ENCODE measurements around the gene ITGB1BP2.
"Not testable (repeated sequence)": the region's sequence is repeated elsewhere in the genome, so short reads cannot be mapped to it uniquely, and the experiment has no call there.

ITGB1BP2 gene

GRCh38 chrX:71301195-71301924 is at the start of gene ITGB1BP2:
Gene ITGB1BP2 (plus strand): TSS chrX:71301750. CDS start chrX:71301807, 57 bp downstream.
- DNase-seq (ENCODE audit: low read depth in 1 of 2, low spot score in 1 of 2): no peak

DNA sequence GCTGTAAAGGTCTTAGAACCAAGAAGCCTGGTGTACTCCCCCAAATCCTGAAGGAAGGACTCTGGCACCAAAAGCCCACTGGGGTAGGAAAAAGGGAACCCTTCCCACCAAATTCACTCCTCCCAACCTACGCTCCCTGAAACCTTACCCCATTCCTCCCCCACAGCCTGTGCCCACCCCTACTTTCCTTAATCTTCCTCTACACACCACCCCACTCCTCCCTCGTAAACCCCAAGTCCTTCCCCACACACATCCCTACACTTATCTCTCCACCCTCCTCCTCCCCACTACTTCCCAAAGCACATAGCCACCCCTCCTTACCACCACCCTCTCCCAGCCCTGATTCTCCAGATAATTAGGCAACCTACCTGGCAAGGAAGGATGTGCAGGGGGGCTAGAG is 49.3 kb upstream of the ITGB1BP2 start:
- DNase-seq (ENCODE audit: low read depth in 1 of 2, low spot score in 1 of 2): no peak

DNA sequence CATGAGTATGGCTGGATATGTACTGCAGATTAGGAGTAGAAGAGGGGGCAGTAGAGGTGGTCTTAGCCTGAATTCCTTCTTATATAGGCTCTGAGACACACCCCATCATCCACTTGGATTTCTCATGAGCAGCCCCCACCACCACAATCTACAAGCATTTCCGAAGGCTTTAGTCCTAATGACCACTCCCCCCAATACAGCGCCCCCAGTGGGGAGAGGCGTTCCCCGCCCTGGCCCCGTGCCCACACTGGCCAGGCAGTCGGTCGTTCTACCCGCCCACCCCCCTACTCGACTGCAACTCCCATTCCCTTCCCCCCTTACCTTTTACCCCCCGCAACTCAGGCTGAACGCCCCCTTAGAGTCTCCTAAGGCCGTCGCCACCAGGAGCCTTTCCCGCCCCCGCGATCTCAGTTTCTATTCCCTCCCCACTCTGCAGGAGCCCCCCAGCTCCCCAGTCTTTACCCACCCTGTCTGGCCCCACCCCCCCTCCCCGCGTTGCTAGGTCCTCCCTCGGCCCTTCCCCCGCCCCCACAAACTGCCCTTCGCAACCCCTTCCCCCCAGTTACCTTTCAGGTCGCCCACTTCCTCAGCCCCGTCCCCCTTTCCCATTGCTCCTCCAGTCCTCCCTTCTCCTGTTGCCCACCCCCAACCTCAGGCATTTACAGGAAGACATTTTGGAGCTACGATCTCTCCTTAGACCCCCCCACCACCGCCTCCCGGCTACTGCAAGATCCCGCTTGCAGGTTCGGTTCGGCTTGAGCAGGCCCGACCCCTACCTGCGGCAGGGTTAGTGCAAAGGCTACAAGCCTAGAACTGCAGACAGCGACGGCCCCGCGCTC is 48.1 kb upstream of the ITGB1BP2 start:
- no peak for DNase-seq (ENCODE audit: low read depth in 1 of 2, low spot score in 1 of 2)

GRCh38 chrX:71254092-71254963 is 47.2 kb upstream of the ITGB1BP2 start, which contains the start of gene ZMYM3:
Gene ZMYM3 (minus strand): TSS chrX:71254140. CDS start chrX:71253255, 885 bp downstream.
- peak; percentile 46 to 55 for DNase-seq (ENCODE audit: low read depth in 1 of 2, low spot score in 1 of 2)

DNA sequence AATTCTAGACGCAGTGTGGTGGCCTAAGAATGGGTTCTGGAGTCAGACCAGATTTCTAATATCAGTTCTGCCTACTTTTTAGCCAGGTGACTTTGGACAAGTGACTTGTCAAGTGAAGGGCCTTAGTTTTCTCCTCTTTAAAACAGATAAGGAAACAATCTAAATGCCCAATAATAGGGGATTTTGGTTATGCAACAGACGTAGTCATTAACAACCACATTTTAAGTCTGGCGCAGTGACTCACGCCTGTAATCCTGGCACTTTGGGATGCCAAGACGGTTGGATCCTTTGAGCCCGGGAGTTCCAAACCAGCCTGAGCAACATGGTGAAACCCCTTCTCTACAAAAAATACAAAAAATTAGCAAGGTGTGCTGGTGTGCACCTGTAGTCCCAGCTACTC is 45.5 kb upstream of the ITGB1BP2 start:
- DNase-seq (ENCODE audit: low read depth in 1 of 2, low spot score in 1 of 2): no peak

DNA sequence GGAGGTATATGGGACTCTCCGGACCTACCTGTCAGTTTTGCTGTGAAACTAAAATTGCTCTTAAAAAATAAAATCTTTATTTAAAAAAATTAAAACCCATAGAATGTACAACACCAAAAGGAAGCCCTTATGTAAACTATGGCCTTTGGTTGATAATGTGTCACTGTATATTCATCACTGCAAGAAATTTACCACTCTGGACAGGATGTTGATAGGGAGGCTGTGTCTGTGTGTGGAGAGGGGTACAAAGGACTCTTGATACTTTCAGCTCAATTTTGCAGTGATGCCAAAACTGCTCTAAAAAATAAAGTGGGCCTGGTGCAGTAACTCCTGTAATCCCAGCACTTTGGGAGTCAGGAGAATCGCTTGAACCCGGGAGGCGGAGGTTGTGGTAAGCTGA is 44.7 kb upstream of the ITGB1BP2 start:
- DNase-seq (ENCODE audit: low read depth in 1 of 2, low spot score in 1 of 2): no peak

GRCh38 chrX:71268624-71269023 is 32.9 kb upstream of the ITGB1BP2 start:
- not testable (repeated sequence) for DNase-seq (ENCODE audit: low read depth in 1 of 2, low spot score in 1 of 2)

DNA sequence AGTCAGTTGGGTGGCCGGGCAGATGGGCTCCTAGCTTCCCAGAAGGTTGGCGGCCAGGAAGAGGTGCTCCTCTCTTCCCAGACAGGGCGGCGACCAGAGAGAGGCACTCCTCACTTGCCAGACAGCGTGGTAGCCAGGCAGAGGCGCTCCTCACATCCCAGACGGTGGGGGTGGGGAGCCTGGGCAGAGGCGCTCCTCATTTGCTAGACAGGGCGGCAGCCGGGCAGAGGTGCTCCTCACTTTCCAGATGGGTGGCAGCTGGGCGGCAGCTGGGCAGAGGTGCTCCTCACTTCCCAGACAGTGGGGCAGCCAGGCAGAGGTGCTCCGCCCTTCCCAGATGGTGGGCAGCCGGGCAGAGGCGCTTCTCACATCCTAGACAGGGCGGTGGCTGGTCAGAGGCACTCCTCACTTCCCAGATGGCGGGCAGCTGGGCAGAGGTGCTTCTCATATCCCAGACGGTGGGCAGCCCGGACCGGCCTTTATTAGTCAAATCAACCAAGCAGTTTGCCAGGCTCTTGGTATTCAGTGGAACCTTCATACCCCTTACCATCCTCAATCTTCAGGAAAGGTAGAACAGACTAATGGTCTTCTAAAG is 31.7 kb upstream of the ITGB1BP2 start:
- no peak for DNase-seq (ENCODE audit: low read depth in 1 of 2, low spot score in 1 of 2)

GRCh38 chrX:71272313-71272712 is 29.2 kb upstream of the ITGB1BP2 start:
- DNase-seq (ENCODE audit: low read depth in 1 of 2, low spot score in 1 of 2): not testable (repeated sequence)

DNA sequence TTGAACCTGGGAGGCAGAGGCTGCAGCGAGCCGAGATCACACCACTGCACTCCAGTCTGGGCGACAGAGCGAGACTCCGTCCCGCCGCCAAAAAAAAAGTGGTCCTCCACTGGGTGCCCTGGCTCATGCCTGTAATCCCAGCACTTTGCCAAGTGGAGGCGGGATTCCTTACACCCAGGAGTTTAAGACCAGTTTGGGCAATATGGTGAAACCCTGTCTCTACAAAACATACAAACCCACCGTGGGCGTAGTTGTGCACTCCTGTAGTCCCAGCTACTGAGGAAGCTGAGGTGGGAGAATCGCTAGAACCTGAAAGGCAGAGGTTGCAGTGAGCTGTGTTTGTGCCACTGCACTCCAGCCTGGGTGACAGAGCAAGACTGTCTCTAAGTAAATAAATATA is 20.2 kb upstream of the ITGB1BP2 start:
- DNase-seq (ENCODE audit: low read depth in 1 of 2, low spot score in 1 of 2): not testable (repeated sequence)

DNA sequence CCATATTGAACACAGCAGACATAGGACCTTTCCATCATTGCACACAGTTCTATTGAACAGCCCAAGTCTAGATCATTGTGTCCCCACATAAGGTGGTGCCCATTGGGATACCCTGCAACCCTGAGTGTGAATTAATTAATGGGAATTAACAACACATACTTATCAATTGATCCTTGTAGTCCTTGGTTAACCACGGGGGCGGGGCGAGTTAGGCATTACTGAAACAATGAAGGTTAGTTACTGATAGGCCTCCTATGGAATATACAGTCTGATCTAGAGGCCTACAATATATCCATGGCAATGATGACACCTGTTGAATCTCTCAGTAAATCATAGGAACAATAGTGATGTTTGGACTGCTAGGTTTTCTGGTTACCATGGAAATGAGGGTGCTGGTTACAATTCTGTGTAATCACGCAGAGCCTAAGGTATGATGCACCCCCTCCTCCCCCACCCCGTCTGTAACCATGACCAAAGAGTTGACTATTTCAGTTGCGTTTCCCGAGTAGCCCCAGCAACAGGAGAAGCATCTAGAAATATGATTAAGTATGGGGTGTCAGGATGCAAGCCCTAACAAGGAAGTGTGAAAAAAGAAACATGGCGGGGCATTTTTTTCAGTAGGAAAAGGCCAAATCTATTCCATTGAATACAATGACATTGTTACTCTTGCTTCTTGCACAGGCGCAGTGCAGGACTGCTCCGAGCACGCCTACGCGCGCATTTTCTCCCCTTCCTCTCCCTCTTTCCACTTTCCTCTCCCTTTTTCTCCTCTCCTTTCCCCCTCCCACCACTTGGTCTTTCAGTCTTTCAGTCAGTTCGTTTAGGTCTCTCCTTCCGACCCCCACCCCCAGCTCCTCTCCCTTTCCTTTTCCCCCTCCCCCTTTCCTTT is 18.8 kb upstream of the ITGB1BP2 start:
- peak; percentile 38 to 49 for DNase-seq (ENCODE audit: low read depth in 1 of 2, low spot score in 1 of 2)

DNA sequence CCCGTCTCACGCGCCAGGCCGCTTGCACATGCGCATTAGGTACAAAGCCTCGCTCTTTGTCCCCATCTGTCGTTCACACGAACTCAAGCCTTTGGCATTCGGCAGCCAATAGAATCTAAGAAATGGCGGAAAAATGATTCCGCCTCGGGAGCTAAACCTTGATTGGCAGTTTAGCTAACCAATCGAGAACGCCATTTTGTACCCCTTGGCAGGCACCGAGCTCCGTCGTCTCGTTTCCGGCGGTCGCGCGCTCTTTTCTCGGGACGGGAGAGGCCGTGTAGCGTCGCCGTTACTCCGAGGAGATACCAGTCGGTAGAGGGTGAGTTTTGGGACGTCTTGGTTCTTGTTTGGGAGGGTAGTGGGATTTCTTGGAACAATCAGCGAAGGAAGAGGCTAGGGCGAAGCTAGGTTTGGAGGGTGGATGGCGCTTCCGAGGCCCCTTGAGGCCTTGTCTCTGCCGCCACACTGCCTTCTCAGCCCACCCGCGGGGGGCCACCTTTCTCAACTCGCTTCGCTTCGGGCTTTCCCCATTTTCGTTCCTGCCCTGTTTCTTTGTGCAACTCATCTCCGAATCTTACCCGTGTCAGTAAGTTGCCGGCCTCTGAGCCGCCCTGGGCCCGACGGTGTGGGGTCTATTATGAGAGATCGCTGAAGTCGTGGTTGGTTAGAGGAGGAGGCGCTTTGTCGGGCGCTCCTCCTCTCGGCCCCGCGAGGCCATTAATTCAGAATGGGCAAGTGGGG is 18.0 kb upstream of the ITGB1BP2 start, which contains the start of gene NONO:
Gene NONO, plus strand, starts transcription at position 233 of the 741 bp plus-strand sequence. CDS start 7,003 bp downstream, outside the sequence.
- DNase-seq (ENCODE audit: low read depth in 1 of 2, low spot score in 1 of 2): peak; percentile 37 to 88

DNA sequence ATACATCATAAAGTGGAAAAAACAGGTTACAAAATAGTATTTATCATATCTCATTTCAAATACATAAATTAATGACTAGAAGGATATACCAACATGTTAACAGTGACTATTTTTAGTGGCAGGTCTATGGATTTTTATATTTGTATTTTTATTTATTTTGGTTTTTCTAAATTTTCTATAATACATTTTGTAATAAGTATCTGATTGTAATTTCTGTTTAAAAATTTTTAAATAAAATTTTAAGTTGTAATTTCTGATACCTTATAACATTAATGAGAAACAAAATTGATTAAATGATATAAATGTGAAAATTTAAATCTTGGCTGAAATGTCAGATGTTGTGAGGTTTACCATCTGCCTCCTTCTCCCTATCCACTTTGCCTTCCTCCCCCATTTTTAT is 15.6 kb upstream of the ITGB1BP2 start:
- DNase-seq (ENCODE audit: low read depth in 1 of 2, low spot score in 1 of 2): no peak

GRCh38 chrX:71291381-71291780 is 10.2 kb upstream of the ITGB1BP2 start:
- no peak for DNase-seq (ENCODE audit: low read depth in 1 of 2, low spot score in 1 of 2)

DNA sequence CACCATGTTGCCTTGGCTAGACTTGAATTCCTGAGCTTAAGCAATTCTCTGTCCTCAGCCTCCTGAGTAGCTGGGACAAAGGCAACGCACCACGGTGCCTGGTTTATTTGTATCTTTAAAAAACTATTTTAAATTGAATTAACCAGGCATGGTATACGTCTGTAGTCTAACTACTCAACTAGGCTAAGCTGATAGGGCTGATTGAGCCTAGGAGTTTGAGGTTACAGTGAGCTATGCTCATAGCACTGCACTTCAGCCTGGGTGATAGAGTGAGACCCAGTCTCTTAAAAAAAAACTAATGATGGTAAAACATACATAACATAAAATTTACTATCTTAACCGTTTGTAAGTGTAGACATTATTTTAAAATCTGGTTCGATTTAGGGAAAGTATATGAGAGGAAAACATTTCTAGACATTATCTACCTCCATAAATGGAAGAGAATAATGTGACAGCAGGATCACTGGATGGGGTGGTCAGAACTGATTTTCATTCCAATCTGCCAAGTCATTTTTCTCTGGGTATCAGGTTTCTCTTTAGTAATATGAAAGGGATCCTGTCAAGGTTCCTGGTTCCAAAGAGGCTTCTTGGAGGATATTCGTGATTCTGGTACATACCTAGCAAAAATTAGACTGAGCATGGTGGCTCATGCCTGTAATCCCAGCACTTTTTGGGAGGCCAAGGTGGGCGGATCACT is 8.7 kb upstream of the ITGB1BP2 start:
- no peak for DNase-seq (ENCODE audit: low read depth in 1 of 2, low spot score in 1 of 2)

DNA sequence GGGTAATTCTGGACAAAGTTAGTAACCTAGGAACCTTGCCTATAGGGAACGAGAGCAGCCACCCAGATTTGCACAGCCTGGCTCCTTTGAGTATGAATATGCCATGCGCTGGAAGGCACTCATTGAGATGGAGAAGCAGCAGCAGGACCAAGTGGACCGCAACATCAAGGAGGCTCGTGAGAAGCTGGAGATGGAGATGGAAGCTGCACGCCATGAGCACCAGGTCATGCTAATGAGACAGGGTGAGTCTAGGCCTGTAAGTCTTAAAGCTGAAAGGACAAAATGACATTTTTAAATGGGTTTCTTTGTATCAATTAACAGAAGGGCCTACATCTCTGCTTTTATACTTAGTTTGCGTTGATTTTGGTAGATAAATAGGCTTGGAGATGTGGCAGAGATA is 4.7 kb upstream of the ITGB1BP2 start:
- no peak for DNase-seq (ENCODE audit: low read depth in 1 of 2, low spot score in 1 of 2)

- DNase-seq (ENCODE audit: low read depth in 1 of 2, low spot score in 1 of 2): no peak
These were observed 3.4 kb upstream of the ITGB1BP2 start for GRCh38 chrX:71298119-71298518.

- not testable (repeated sequence) for DNase-seq (ENCODE audit: low read depth in 1 of 2, low spot score in 1 of 2)
These were observed 1.5 kb upstream of the ITGB1BP2 start for GRCh38 chrX:71300064-71300463.
